ENCODE data around the gene CEL. TPM values are rescaled to one million over a fixed set of nuclear protein-coding genes. Genes with fewer than 3 reads are reported as not detected.
"Not testable (repeated sequence)": the region's sequence is repeated elsewhere in the genome, so short reads cannot be mapped to it uniquely, and the experiment has no call there.

CEL gene
- total and polyA plus RNA-seq, 10 of the 15 experiments (the other 5 are each of a cell fraction or from before 2014, with no cell fraction given) = 0.05 to 4.1 (median 0.29) TPM; not detected in 2

- FAIRE-seq (peak; percentile 7), ATAC-seq (no peak; the same call in 2 of the 3 replicates), DNase-seq (ENCODE audit: low read depth, low spot score) (no peak)
- peaks cover 27% of the 10 kb centered on the region for H3K4me1 ChIP-seq (ENCODE audit: control insufficient read depth, insufficient read depth, low read length)
- no peak overlapping the region for H2AFZ ChIP-seq (ENCODE audit: control insufficient read depth, low read depth, low read length)
- no peaks in the 10 kb centered on the region for H4K20me1 ChIP-seq (ENCODE audit: control insufficient read depth, insufficient read depth)
- CTCF ChIA-PET = interaction anchor here (1.8 kb wide), 1 partner anchor 88 kb away, joined by 6 read pairs; no protein-coding TSS in a partner anchor
- H3K9ac ChIP-seq (ENCODE audit: control insufficient read depth, insufficient read depth, low read length) = no peak overlapping the region
- H3K4me3 ChIP-seq = no peak overlapping the region
- no peaks in the 10 kb centered on the region for H3K27me3 ChIP-seq (replicated peaks in 1 of 2; ENCODE audit: control insufficient read depth in 2 of 2, insufficient read depth in 2 of 2, low read length in 1 of 2)
- H3K4me2 ChIP-seq (ENCODE audit: control insufficient read depth, insufficient read depth) = peak overlapping the region; percentile 42; the same call in 1 of the 2 replicates
- H3K36me3 ChIP-seq (ENCODE audit: control insufficient read depth in 2 of 2, insufficient read depth in 2 of 2, low read length in 1 of 2) = peaks cover 2 to 13% of the 10 kb centered on the region in 2 experiments; a peak in 3 of 4 replicates
- H3K27ac ChIP-seq (ENCODE audit: control insufficient read depth, insufficient read depth) = no peak overlapping the region; the same call in 1 of the 2 replicates
- no TSS peak for BruUV-seq (replicated peaks)
- intact Hi-C loops (cut with micrococcal nuclease; ENCODE audit: unreplicated experiment) = no loop called here
- POLR2A ChIA-PET = no interaction called here
- in situ Hi-C loops (cut with MboI) = no loop called here
- WGBS (ENCODE audit: insufficient coverage, insufficient replicate concordance, low lambda C conversion rate, missing lambda C conversion rate) = 2% methylated on average over 7 of the region's 7 CpGs
- no peaks in the 10 kb centered on the region for H3K79me2 ChIP-seq (ENCODE audit: control insufficient read depth, insufficient read depth, low read length)
- SMC1A ChIA-PET (ENCODE audit: uncharacterized antibody, unreplicated experiment) = no interaction called here
- TF ChIP-seq SUZ12 (IDR thresholded peaks at IDR 0.05; ENCODE audit: unreplicated experiment) = no peak
- TF ChIP-seq NR2C1 (IDR thresholded peaks at IDR 0.05) = no peak
- TF ChIP-seq PAX8 (IDR thresholded peaks at IDR 0.05) = no peak
- RAD21 ChIA-PET (ENCODE audit: unreplicated experiment) = interaction anchor here (1.4 kb wide), 1 partner anchor 85 kb away, joined by 4 read pairs; no protein-coding TSS in a partner anchor
- H3K9me3 ChIP-seq (replicated peaks; ENCODE audit: control insufficient read depth, insufficient read depth, low read length) = no peaks in the 10 kb centered on the region
Observed at GRCh38 chr9:133059623-133060022, 2.2 kb upstream of the CEL start.

GRCh38 chr9:133060417-133060841 lies 1.4 kb upstream of the CEL start:
- no peaks in the 10 kb centered on the region for H3K27me3 ChIP-seq (replicated peaks in 1 of 2; ENCODE audit: control insufficient read depth in 2 of 2, insufficient read depth in 2 of 2, low read length in 1 of 2)
- in situ Hi-C loops (cut with MboI) = no loop called here
- no peak for TF ChIP-seq E4F1 (IDR thresholded peaks at IDR 0.05; ENCODE audit: borderline replicate concordance, partially characterized antibody)
- intact Hi-C loops (cut with micrococcal nuclease; ENCODE audit: unreplicated experiment) = no loop called here
- ATAC-seq (peak; percentile 40; the same call in 2 of the 3 replicates), FAIRE-seq (no peak), DNase-seq (ENCODE audit: low read depth, low spot score) (no peak)
- 57% methylated on average over 4 of the region's 6 CpGs for WGBS (ENCODE audit: insufficient coverage, insufficient replicate concordance, low lambda C conversion rate, missing lambda C conversion rate)
- H3K9me3 ChIP-seq (replicated peaks; ENCODE audit: control insufficient read depth, insufficient read depth, low read length) = no peaks in the 10 kb centered on the region
- POLR2A ChIA-PET = interaction anchor here (0.7 kb wide), 2 partner anchors 36 to 40 kb away, joined by 4 to 5 read pairs; no protein-coding TSS in a partner anchor
- H4K20me1 ChIP-seq (ENCODE audit: control insufficient read depth, insufficient read depth) = no peaks in the 10 kb centered on the region
- H3K4me2 ChIP-seq (ENCODE audit: control insufficient read depth, insufficient read depth) = no peak overlapping the region
- SMC1A ChIA-PET (ENCODE audit: uncharacterized antibody, unreplicated experiment) = no interaction called here
- CTCF ChIA-PET = interaction anchor here (1.8 kb wide), 1 partner anchor 88 kb away, joined by 6 read pairs; no protein-coding TSS in a partner anchor
- H3K27ac ChIP-seq (ENCODE audit: control insufficient read depth, insufficient read depth) = no peak overlapping the region
- RAD21 ChIA-PET (ENCODE audit: unreplicated experiment) = interaction anchor here (1.4 kb wide), 1 partner anchor 84 kb away, joined by 4 read pairs; no protein-coding TSS in a partner anchor
- BruUV-seq (replicated peaks) = no TSS peak
- H3K4me3 ChIP-seq = no peak overlapping the region
- peaks cover 0 to 11% of the 10 kb centered on the region in 2 experiments; a peak in 3 of 4 replicates for H3K36me3 ChIP-seq (ENCODE audit: control insufficient read depth in 2 of 2, insufficient read depth in 2 of 2, low read length in 1 of 2)
- H3K4me1 ChIP-seq (ENCODE audit: control insufficient read depth, insufficient read depth, low read length) = peaks cover 27% of the 10 kb centered on the region
- H3K79me2 ChIP-seq (ENCODE audit: control insufficient read depth, insufficient read depth, low read length) = no peaks in the 10 kb centered on the region
- no peak overlapping the region for H3K9ac ChIP-seq (ENCODE audit: control insufficient read depth, insufficient read depth, low read length)
- no peak overlapping the region for H2AFZ ChIP-seq (ENCODE audit: control insufficient read depth, low read depth, low read length)

- ChIA-PET SMC1A (ENCODE audit: uncharacterized antibody, unreplicated experiment) (interaction anchor here (0.6 kb wide), 1 partner anchor 12 kb away, joined by 3 read pairs; no protein-coding TSS in a partner anchor), CTCF (interaction anchor here (1.8 kb wide), 1 partner anchor 87 kb away, joined by 6 read pairs; no protein-coding TSS in a partner anchor)
- H3K4me2 ChIP-seq (ENCODE audit: control insufficient read depth, insufficient read depth); BruUV-seq (replicated peaks); H3K27me3 ChIP-seq (replicated peaks in 1 of 2; ENCODE audit: control insufficient read depth in 2 of 2, insufficient read depth in 2 of 2, low read length in 1 of 2); DNase-seq (ENCODE audit: low read depth, low spot score); H4K20me1 ChIP-seq (ENCODE audit: control insufficient read depth, insufficient read depth); H3K9me3 ChIP-seq (replicated peaks; ENCODE audit: control insufficient read depth, insufficient read depth, low read length); H3K36me3 ChIP-seq (ENCODE audit: control insufficient read depth in 2 of 2, insufficient read depth in 2 of 2, low read length in 1 of 2); in situ Hi-C loops (cut with MboI); H3K27ac ChIP-seq (ENCODE audit: control insufficient read depth, insufficient read depth); FAIRE-seq; H3K79me2 ChIP-seq (ENCODE audit: control insufficient read depth, insufficient read depth, low read length); intact Hi-C loops (cut with micrococcal nuclease; ENCODE audit: unreplicated experiment); H2AFZ ChIP-seq (ENCODE audit: control insufficient read depth, low read depth, low read length); RAD21 ChIA-PET (ENCODE audit: unreplicated experiment); H3K9ac ChIP-seq (ENCODE audit: control insufficient read depth, insufficient read depth, low read length); POLR2A ChIA-PET; H3K4me3 ChIP-seq: not testable (repeated sequence)
- peaks cover 27% of the 10 kb centered on the region for H3K4me1 ChIP-seq (ENCODE audit: control insufficient read depth, insufficient read depth, low read length)
- peak; percentile 16; the same call in 2 of the 3 replicates for ATAC-seq
- WGBS (ENCODE audit: insufficient coverage, insufficient replicate concordance, low lambda C conversion rate, missing lambda C conversion rate) = 89% methylated on average over 13 of the region's 14 CpGs
Observed at GRCh38 chr9:133061019-133061763, 590 bp upstream of the CEL start.
